IMR-90 (cell line): ENCODE data around the gene GPR183. TPM values are rescaled to one million over a fixed set of nuclear protein-coding genes. Genes with fewer than 3 reads are reported as not detected.
A peak's percentile ranks its signal among the peaks of the same experiment; 100 is the strongest.

Source experiments
- ATAC-seq: fragments of 200-7000 bp; cut with Tn5 transposase; 2 replicates; pipeline ENCODE4 v1.9.1; 2020; ENCODE audit warnings: low read depth, mild to moderate bottlenecking, moderate library complexity
- BruUV-seq: library from RNA; stranded (reverse); fragments of 400-500 nt; replicated peaks from 2 replicates; lab custom pipeline; 2021; lab: Mats Ljungman, UMichigan
- CTCF ChIA-PET: fragments of 300-600 bp; formaldehyde crosslinking; extraction: SDS; loops from one replicate; lab custom pipeline; 2021; ENCODE audit warnings: antibody characterized with exemption; lab: Yijun Ruan, JAX
- POLR2A ChIA-PET: fragments of 300-600 bp; sonication (Branson Sonifier 250); formaldehyde crosslinking; loops from one replicate; lab custom pipeline; 2022; ENCODE audit warnings: antibody characterized with exemption; ENCODE audit not compliant: unreplicated experiment; lab: Charles Lee
- DNase-seq: peaks from one replicate; pipeline ENCODE4 v3.0.0; 2013
- H2AFZ ChIP-seq: replicated peaks from 2 replicates; pipeline ENCODE3; 2013; ENCODE audit warnings: low read length, mild to moderate bottlenecking; ENCODE audit not compliant: poor library complexity
- H2AK5ac ChIP-seq: 2 replicates; pipeline ENCODE4 v1.6.1; 2013; ENCODE audit warnings: low read depth, low read length, inconsistent platforms
- H2AK9ac ChIP-seq: replicated peaks from 2 replicates; pipeline ENCODE3; 2013; ENCODE audit warnings: mild to moderate bottlenecking, low read depth, low read length, moderate library complexity; ENCODE audit not compliant: poor library complexity
- H2BK120ac ChIP-seq: 2 replicates; pipeline ENCODE4 v1.6.1; 2013; ENCODE audit warnings: low read depth, low read length, inconsistent platforms
- H2BK15ac ChIP-seq: 3 replicates; pipeline ENCODE4 v1.6.1; 2013; ENCODE audit warnings: low read depth, low read length, inconsistent platforms
- H2BK20ac ChIP-seq: 2 replicates; pipeline ENCODE4 v1.6.1; 2013; ENCODE audit warnings: low read depth, mild to moderate bottlenecking, inconsistent platforms, low read length, moderate library complexity
- H2BK5ac ChIP-seq: 2 replicates; pipeline ENCODE4 v1.6.1; 2013; ENCODE audit warnings: mild to moderate bottlenecking, low read depth, low read length, inconsistent platforms; ENCODE audit not compliant: poor library complexity, severe bottlenecking
- H3K14ac ChIP-seq: replicated peaks from 2 replicates; pipeline ENCODE4 v1.6.1; 2013; ENCODE audit warnings: low read depth, low read length, inconsistent platforms
- H3K18ac ChIP-seq: 2 replicates; pipeline ENCODE4 v1.6.1; 2013; ENCODE audit warnings: low read depth, low read length, control low read depth
- H3K23ac ChIP-seq: 2 replicates; pipeline ENCODE4 v1.6.1; 2013; ENCODE audit warnings: low read depth, low read length, inconsistent platforms
- H3K27ac ChIP-seq: 2 replicates; pipeline ENCODE4 v1.5.1; 2013; ENCODE audit warnings: mild to moderate bottlenecking, control low read depth, low read length; ENCODE audit not compliant: insufficient read depth
- H3K27me3 ChIP-seq: 2 replicates; pipeline ENCODE4 v1.6.1; 2013; ENCODE audit warnings: low read length; ENCODE audit not compliant: control insufficient read depth, insufficient read depth
- H3K36me3 ChIP-seq: 2 replicates; pipeline ENCODE4 v1.6.1; 2013; ENCODE audit warnings: low read length, mixed read lengths; ENCODE audit not compliant: control insufficient read depth, insufficient read depth
- H3K4ac ChIP-seq: 2 replicates; pipeline ENCODE4 v1.6.1; 2013; ENCODE audit warnings: low read depth, low read length, inconsistent platforms
- H3K4me1 ChIP-seq: 2 replicates; pipeline ENCODE4 v1.6.1; 2013; ENCODE audit warnings: low read length, mixed read lengths; ENCODE audit not compliant: control insufficient read depth, insufficient read depth
- H3K4me2 ChIP-seq: 2 replicates; pipeline ENCODE4 v1.6.1; 2013; ENCODE audit warnings: low read depth, mild to moderate bottlenecking, control low read depth, low read length, moderate library complexity
- H3K4me3 ChIP-seq: 2 replicates; pipeline ENCODE4 v1.5.1; 2013; ENCODE audit warnings: low read depth, mild to moderate bottlenecking, control low read depth, low read length, moderate library complexity; ENCODE audit not compliant: insufficient read depth
- H3K56ac ChIP-seq: 2 replicates; pipeline ENCODE4 v1.6.1; 2013; ENCODE audit warnings: low read length, inconsistent platforms; ENCODE audit not compliant: insufficient read depth; ENCODE audit errors: extremely low read depth
- H3K79me1 ChIP-seq, 2 experiments: 2 replicates each; pipeline ENCODE4 v1.6.1; 2013; ENCODE audit warnings: low read length in 2 of 2, inconsistent platforms in 1 of 2, low read depth in 1 of 2
- H3K9ac ChIP-seq: 2 replicates; pipeline ENCODE4 v1.6.1; 2013; ENCODE audit warnings: low read depth, low read length, control low read depth
- H3K9me1 ChIP-seq: 2 replicates; pipeline ENCODE4 v1.6.1; 2013; ENCODE audit warnings: low read length, inconsistent platforms; ENCODE audit not compliant: insufficient read depth
- H3K9me3 ChIP-seq: 2 replicates; pipeline ENCODE4 v1.6.1; 2013; ENCODE audit warnings: low read length; ENCODE audit not compliant: control insufficient read depth, insufficient read depth
- H4K20me1 ChIP-seq: 2 replicates; pipeline ENCODE4 v1.6.1; 2013; ENCODE audit warnings: low read length, inconsistent platforms; ENCODE audit not compliant: insufficient read depth
- H4K5ac ChIP-seq: 2 replicates; pipeline ENCODE4 v1.6.1; 2013; ENCODE audit warnings: mild to moderate bottlenecking, low read depth, low read length, control low read depth
- H4K8ac ChIP-seq, 2 experiments: 2 replicates each; pipeline ENCODE4 v1.6.1; 2013; ENCODE audit warnings: low read depth in 2 of 2, low read length in 2 of 2, control low read depth in 1 of 2, inconsistent platforms in 1 of 2
- H4K91ac ChIP-seq: 2 replicates; pipeline ENCODE4 v1.6.1; 2013; ENCODE audit warnings: low read depth, low read length, inconsistent platforms; ENCODE audit not compliant: insufficient read depth
- BHLHE40 ChIP-seq: fragments of 150-350 bp; IDR thresholded peaks from 2 replicates; pipeline ENCODE4 v1.6.1; 2016; ENCODE audit warnings: mild to moderate bottlenecking, low read depth, low read length
- POLR2A ChIP-seq: IDR thresholded peaks from 2 replicates; pipeline ENCODE4 v1.6.1; 2012; ENCODE audit warnings: mild to moderate bottlenecking, low read depth, low read length
- RAD21 ChIP-seq: IDR thresholded peaks from 2 replicates; pipeline ENCODE4 v1.6.1; 2012; ENCODE audit warnings: low read length, improper control_type of control experiment
- SMC3 ChIP-seq: fragments of 150-350 bp; IDR thresholded peaks from 2 replicates; pipeline ENCODE4 v1.6.1; 2016; ENCODE audit warnings: low read depth, mild to moderate bottlenecking, antibody characterized with exemption, low read length, moderate library complexity
- WGBS, 2 experiments: methylation state at CpG; one replicate each; pipeline versions ENCODE4 v1.1.5 to v1.1.7; 2013; ENCODE audit warnings: missing lambda C conversion rate in 2 of 2; ENCODE audit not compliant: insufficient read length in 1 of 2; ENCODE audit errors: extremely low coverage in 2 of 2; 5-methylcytosine and 5-hydroxymethylcytosine counted together
- dilution Hi-C: fragments of 300-500 bp; cut with HindIII; formaldehyde crosslinking; loops from one replicate; pipeline ENCODE4 v1.14.3; 2018; ENCODE audit warnings: low sequenced_read_pairs; ENCODE audit not compliant: unreplicated experiment
- in situ Hi-C: fragments of 300-500 bp; cut with MboI; formaldehyde crosslinking; loops from 3 replicates; pipeline ENCODE4 v1.14.3; 2019; ENCODE audit warnings: low sequenced_read_pairs, inconsistent platforms, mixed read lengths
- intact Hi-C: fragments of 100-400 bp; cut with micrococcal nuclease; formaldehyde crosslinking; loops from 2 replicates; pipeline ENCODE4 v1.10.0; 2022
- polyA plus RNA-seq, 3 experiments: library from polyadenylated mRNA; depleted of rRNA; stranded (reverse); fragments of >200 nt; gene quantifications; 2 replicates each; pipeline ENCODE4 v1.2.3, GENCODE V29; 2012; ENCODE audit warnings: low replicate concordance in 1 of 3
- total RNA-seq: library from RNA; depleted of rRNA; stranded (reverse); fragments of >200 nt; gene quantifications from 2 replicates; pipeline ENCODE4 v1.2.3, GENCODE V29; 2012
- TF ChIP-seq, protein P1 (sequence below): conservative IDR thresholded peaks from 2 replicates; pipeline ENCODE4 v1.5.1; 2012; ENCODE audit warnings: mild to moderate bottlenecking, low read depth, low read length, improper control_type of control experiment

The GPR183 gene
- total and polyA plus RNA-seq, 2 of the 4 experiments (the other 2 are of a cell fraction), result 0.18 to 0.31 TPM

DNA sequence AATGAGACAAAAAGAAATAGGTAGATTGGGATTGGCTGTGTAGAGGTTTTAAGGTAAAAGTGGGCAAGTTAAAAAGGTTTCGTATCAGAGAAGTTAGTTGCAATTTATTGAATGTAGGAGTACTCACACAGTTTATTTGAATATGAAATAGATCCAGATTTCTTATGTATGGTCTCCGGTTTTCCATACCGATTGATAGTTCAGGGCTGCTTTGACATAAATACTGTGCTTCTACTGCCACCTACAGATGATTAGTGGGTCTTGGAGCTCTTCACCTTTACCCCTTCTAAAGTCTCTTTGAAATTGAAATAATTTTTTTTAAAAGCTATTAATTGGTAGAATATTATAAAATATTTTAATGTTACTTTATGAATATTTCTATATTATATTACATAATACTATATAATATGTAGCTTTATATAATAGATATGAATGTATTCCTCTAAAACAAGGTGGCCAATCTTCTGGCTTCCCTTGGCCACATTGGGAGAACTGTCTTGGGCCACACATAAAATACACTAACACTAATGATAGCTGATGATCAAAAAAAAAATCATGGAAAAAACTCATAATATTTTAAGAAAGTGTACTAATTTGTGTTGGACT is 41.3 kb downstream of the GPR183 start:
- Histone ChIP-seq H3K14ac (no peak overlapping the region), H3K27me3 (no peaks in the 10 kb centered on the region), H4K91ac (no peak overlapping the region), H4K8ac (no peak overlapping the region), H4K5ac (no peak overlapping the region), H2BK15ac (no peak overlapping the region), H3K4me2 (no peak overlapping the region), H3K23ac (no peak overlapping the region), H2BK20ac (no peak overlapping the region), H2BK120ac (no peak overlapping the region), H3K27ac (no peak overlapping the region), H3K56ac (no peak overlapping the region), H3K4me3 (no peak overlapping the region), H3K36me3 (peaks cover 5% of the 10 kb centered on the region), H3K4ac (no peak overlapping the region), H3K9ac (no peak overlapping the region), H3K18ac (no peak overlapping the region), H3K9me1 (no peaks in the 10 kb centered on the region), H2AK5ac (no peak overlapping the region), H3K9me3 (no peaks in the 10 kb centered on the region), H2AFZ (no peak overlapping the region), H2BK5ac (no peak overlapping the region), H4K20me1 (peaks cover 5% of the 10 kb centered on the region; the same call in 1 of the 2 replicates), H3K4me1 (no peaks in the 10 kb centered on the region), H2AK9ac (no peak overlapping the region), H3K79me1 (no peaks in the 10 kb centered on the region; a peak in 2 of 4 replicates)
- ChIA-PET POLR2A (no interaction called here), CTCF (interaction anchor here (0.6 to 2.3 kb wide), 12 partner anchors 10 to 171 kb away, joined by 3 to 14 read pairs (median 4); no protein-coding TSS in a partner anchor)
- intact Hi-C loops (loop anchor here (1.0 to 10.0 kb wide), 3 partner anchors 90 to 421 kb away; no protein-coding TSS in a partner anchor), in situ Hi-C loops (no loop called here), dilution Hi-C loops (no loop called here)
- ATAC-seq (peak; percentile 73), DNase-seq (peak; percentile 63)
- BruUV-seq, result no TSS peak
- TF ChIP-seq, protein P1, sequence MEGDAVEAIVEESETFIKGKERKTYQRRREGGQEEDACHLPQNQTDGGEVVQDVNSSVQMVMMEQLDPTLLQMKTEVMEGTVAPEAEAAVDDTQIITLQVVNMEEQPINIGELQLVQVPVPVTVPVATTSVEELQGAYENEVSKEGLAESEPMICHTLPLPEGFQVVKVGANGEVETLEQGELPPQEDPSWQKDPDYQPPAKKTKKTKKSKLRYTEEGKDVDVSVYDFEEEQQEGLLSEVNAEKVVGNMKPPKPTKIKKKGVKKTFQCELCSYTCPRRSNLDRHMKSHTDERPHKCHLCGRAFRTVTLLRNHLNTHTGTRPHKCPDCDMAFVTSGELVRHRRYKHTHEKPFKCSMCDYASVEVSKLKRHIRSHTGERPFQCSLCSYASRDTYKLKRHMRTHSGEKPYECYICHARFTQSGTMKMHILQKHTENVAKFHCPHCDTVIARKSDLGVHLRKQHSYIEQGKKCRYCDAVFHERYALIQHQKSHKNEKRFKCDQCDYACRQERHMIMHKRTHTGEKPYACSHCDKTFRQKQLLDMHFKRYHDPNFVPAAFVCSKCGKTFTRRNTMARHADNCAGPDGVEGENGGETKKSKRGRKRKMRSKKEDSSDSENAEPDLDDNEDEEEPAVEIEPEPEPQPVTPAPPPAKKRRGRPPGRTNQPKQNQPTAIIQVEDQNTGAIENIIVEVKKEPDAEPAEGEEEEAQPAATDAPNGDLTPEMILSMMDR, result peak; percentile 63
- TF ChIP-seq SMC3 (peak; percentile 74), RAD21 (peak; percentile 75), POLR2A (no peak), BHLHE40 (no peak)
- WGBS, 2 experiments, result 83% methylated on average over 1 of the region's 3 CpGs; no CpG with 5 or more reads in 1 of the 2 experiments
